Hepatocyte (in vitro differentiated cells): Measurements from ENCODE around the gene SMC6.

Experiments
- CTCF ChIP-seq: fragments of 200-600 bp; sonication (generic); IDR thresholded peaks from 2 replicates; pipeline ENCODE4 v1.5.1; 2016; ENCODE audit warnings: antibody characterized with exemption, mild to moderate bottlenecking; ENCODE audit not compliant: poor library complexity
- EZH2 ChIP-seq: fragments of 200-600 bp; sonication (generic); IDR thresholded peaks from 2 replicates; pipeline ENCODE4 v1.6.1; 2016; ENCODE audit warnings: antibody characterized with exemption, mild to moderate bottlenecking, borderline replicate concordance
- EZH2phosphoT487 ChIP-seq: fragments of 200-600 bp; sonication (generic); IDR thresholded peaks from one replicate; pipeline ENCODE4 v1.6.1; 2018; ENCODE audit warnings: antibody characterized with exemption, mild to moderate bottlenecking, low read depth, moderate library complexity; ENCODE audit not compliant: unreplicated experiment, severe bottlenecking

DNA sequence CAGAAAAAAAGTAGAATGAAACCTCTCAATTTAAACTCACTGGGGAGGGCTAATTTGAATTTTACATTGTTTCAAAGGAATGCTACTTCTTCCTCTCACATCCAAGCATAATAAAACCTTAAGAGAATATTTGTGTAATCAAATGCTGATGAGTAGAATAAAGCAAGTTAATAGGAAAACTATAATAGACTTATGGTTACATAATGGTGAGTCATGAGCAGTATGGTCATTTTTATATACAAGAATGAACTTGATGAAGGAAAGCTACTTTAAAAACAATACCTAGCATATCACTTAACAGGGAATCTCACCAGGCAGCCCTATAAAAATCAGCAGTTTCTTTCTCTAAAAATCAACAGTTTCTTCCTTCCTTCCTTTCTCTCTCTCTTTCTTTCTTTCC is 132.8 kb downstream of the SMC6 start:
- TF ChIP-seq CTCF: no peak
- TF ChIP-seq EZH2: no peak
- no peak for TF ChIP-seq EZH2phosphoT487
